CD4-positive, alpha-beta T cell treated with Interleukin-21 for 1 hour (primary cell): Measurements from ENCODE around the gene GRID1.

ENCODE experiments used
- DNase-seq: peaks from one replicate; pipeline ENCODE4 v3.0.0-alpha.2; 2020

The GRID1 gene

DNA sequence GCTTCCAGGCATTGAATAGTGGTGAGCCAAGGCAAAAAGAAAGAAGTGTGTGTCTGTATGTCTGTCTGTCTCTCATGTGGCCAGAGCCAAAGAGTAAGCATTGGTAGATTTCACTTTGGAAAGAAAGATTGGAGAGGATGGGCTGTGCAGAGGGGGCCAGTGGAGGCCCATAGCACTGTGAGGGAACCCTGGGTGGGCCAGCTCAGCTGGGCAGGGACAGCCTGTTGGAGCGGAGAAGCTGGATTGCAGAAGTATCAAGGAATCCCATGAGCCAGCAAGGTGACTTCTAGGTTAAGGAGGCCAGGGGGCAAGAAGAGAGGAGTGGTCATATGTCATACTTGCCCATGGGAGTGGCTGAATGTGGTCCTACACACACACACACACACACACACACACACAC is 1.5 kb upstream of the GRID1 start:
- no peak for DNase-seq

- no peak for DNase-seq
These were observed 757 bp upstream of the GRID1 start for GRCh38 chr10:86367152-86367951.

- DNase-seq: no peak
These were observed 232 bp upstream of the GRID1 start for GRCh38 chr10:86366902-86367151.

DNA sequence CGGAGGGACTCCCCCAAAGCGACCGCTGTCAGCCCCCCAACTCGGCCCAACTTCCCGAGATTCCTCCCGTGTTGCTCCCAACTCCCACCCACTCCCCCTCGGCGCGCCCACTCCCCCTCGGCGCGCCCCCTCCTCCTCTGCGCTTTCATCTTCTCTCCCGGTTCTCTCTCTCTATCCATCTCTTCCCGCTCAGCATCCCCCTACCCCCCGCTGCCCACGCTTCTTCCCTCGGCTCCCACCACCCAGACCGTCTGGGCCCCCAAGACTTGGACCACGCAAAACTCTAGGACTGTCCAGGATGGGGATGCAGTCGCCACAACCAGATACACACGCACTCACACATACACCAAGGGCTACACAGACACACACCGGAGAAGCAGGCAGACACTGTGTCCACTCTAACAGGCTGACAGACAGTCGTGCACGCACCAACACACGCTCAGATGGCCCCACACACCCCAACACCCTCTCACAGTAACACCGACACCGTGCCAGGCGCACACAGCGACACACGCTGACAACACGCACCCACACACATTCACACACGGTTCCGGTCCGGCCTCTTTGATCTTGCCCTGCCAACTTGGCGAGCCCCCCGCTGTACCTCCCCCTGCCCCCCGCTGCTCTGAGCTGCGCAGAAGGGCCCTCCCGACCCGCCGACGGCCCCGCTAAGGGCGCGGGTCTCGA is 1.1 kb downstream of the GRID1 start:
- DNase-seq: no peak

DNA sequence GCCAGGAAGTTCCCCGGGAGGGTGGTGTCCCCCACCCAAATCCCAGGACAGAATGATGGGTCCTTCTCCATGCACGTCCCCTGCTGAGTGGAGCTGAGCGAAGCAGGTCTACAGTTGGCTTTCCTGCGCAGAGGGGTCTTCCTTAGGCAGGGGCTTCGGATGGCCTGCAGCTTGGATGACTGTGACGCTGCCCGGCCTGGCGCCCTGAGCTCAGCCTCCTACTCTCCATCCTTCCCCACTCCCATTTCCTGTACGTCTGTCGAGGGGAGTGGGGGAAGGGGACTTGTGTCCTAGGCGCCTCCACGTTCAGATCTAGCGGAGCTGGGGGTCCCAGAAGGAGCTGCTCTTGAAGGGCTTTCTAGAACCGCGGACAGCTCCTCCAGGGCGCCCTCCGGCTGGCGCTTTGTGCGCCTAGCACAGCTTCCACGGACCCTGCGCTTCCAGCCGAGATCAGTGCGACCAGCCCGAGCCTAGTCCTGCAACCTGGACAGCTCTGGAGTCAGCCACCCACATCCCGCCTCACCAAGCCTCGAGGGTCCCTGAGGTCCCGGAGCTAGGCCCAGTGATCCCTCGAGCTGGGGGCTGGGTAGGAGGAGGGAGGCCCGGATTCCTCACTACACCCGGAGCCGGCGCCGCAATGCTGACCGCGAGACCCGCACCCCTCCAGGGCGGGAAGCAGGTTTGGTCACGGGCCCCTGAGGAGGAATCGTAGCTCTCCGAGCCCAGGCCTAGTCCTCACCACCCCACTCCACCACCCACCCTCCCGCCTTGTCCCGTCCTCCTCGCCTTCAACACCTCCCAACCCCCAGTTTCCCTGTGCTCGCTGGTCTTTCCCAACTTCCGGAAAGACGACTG is 1.9 kb downstream of the GRID1 start:
- no peak for DNase-seq

- no peak for DNase-seq
These were observed 2.6 kb downstream of the GRID1 start for GRCh38 chr10:86363833-86364490.

GRCh38 chr10:86363184-86363832 is 3.3 kb downstream of the GRID1 start:
- DNase-seq: no peak

GRCh38 chr10:86362586-86363183 is 3.9 kb downstream of the GRID1 start:
- DNase-seq: no peak

- DNase-seq: no peak
These were observed 4.5 kb downstream of the GRID1 start for GRCh38 chr10:86362129-86362527.

DNA sequence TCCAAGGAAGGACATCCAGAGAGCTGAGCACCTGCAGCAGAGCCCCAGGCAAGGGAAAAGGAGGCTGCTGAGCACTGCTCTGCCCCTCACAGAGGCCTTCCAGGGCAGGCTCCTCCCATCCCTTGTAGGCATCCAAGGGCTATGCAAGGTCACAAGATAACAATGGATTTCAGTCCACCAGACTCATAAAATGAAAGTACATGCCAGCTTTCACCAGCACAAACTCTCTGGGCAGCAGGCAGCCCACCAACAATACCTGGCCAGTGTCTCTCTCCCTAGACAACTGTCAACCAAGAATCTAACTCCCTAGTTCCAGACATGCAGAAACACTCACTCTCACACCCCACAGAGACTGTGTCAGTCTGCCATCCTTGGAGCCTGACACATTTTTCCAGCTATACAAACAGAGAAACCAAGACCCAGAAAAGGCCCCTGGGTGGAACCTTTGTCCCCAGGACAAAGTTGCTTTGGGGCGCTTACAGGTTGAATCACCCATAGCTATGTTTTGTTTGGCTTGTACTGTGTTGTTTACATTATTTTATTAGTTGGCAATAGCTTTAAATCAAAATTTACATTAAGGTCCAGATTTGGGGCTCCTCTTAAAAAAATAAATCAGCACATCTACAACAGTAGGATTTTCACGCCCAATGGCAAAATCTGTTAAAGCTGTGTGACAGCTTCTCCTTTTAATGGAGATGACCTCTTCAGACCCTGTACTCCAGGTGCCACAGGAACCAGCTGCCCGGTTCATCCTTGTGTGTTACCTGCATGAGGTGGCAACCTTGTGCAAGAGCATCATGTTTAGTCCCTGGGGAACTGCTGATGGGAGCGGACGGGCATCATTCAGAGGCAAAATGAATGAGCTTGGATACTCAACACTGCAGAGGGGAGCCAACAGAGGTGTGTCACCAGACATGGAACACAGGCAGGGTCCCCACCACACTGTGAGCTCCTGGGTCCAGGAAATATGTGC is 5.2 kb downstream of the GRID1 start:
- no peak for DNase-seq

DNA sequence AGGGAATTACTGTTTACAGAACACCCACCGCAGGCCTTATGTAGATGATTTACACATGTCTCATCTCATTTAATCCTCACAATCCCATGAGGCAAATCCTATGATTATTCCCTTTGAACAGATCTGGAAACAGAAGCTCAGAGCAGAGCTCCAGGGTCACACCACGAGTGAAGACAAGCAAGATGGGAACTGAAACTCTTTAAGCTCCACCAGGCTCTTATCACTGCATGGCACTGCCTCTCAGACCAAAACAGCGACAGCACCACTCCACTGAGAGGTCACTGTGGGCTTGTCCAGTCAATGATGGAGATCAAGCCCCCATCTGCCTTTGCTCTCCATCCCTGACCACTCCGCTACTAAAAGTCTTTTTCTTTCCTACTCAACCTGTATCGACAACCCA is 5.9 kb downstream of the GRID1 start:
- DNase-seq: no peak

GRCh38 chr10:86359954-86360353 is 6.6 kb downstream of the GRID1 start:
- no peak for DNase-seq

DNA sequence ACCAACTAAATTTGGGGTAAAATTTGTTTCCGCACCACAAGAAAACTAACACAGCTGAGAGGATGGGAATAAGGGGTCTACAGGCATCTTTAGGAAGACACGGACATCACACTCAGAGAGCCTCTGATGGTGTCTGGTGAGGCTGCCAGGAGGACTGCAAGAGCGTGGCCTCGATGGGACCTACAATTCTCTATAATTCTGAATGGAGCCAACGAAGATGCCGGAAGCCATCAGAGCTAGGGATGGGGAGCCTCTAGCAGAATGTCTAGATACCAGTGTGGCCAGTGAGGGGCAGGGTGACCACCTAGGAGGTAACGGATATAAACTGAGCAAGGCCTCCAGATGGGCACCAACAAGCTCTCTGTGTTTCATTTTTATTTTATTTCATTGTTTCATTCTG is 7.5 kb downstream of the GRID1 start:
- no peak for DNase-seq

DNA sequence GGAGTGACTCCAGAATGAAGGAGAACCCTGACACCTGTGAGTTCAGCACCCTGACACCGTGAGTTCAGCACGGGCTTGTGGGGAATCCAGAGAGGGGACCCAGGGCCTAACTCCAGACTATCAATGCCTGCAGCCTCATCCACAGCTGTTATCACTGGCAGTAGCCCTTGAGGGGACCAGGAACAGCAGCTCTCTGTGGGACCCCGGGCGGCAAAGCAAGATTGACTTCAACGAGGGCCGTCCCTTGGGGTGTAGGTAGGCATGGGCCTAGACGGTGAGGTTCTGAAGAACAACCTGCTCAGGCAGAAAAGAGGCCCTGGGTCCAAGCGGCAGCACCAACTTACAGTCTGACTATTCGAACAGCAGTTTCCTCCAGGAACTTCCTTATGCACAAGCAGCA is 8.9 kb downstream of the GRID1 start:
- DNase-seq: no peak

GRCh38 chr10:86357041-86357440 is 9.6 kb downstream of the GRID1 start:
- DNase-seq: no peak

DNA sequence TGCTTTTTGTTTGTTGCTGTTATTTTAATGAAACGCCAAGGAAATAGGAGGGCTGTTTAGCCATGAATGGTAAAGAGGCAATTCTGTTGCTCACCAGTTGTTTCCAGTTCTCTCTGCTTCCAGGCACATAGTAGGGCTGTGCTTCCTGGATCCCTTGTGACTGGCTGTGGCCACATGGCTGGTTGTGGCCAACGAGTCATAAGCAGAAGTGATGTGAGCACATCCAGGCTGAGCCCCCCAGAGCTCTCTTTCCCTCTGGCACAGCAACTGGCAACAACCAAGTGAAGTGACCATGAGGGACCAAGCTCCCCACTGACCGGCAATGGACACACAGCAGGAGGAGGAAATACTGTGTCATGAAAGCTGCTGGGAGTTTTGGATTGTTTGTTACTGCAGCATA is 10.3 kb downstream of the GRID1 start:
- no peak for DNase-seq

- DNase-seq: peak; percentile 10
These were observed 11.0 kb downstream of the GRID1 start for GRCh38 chr10:86355571-86356038.

DNA sequence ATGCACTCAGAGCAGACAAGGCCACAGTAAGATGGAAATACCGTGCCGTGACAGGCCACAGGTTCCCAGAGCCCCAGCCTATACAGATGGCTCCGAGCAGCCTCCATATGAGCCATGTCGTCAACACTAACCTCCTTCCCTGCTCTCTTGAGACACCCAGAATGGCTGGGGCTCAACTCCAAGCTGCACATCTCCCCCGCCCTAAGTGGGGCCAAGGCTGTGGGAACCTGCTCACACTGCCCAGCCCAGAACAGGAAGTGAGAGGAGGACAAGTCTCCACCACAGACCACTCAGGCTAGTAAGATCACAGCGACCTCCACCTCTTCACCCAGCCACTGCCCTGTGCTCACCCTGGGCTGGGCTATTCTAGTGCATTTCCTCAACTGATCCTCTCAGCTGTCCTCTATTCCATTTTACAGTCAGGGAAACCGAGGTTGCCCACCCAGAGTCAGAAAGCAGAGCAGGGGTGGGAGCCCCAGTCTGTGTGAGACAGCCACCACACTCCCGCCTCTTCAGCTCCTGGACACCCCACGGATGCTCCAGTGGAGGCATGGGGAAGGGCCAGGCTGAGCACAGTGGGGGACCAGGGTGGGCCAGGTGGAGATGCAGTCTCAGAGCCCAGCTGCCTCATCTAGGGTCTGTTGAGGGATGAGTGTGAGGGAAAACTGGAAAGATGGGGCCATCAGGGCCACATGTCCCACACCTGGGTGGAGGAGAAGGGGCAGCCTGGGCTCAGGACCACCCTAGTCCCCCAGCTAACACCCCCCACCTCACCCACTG is 11.6 kb downstream of the GRID1 start:
- no peak for DNase-seq

GRCh38 chr10:86353506-86354485 is 12.8 kb downstream of the GRID1 start:
- no peak for DNase-seq
